ENCODE results near the gene DPF3. TPM values are rescaled to one million over a fixed set of nuclear protein-coding genes. Genes with fewer than 3 reads are reported as not detected.

Gene DPF3
- total and polyA plus RNA-seq, 7 donors = 2.3 to 25.3 (median 19.4) TPM

DNA sequence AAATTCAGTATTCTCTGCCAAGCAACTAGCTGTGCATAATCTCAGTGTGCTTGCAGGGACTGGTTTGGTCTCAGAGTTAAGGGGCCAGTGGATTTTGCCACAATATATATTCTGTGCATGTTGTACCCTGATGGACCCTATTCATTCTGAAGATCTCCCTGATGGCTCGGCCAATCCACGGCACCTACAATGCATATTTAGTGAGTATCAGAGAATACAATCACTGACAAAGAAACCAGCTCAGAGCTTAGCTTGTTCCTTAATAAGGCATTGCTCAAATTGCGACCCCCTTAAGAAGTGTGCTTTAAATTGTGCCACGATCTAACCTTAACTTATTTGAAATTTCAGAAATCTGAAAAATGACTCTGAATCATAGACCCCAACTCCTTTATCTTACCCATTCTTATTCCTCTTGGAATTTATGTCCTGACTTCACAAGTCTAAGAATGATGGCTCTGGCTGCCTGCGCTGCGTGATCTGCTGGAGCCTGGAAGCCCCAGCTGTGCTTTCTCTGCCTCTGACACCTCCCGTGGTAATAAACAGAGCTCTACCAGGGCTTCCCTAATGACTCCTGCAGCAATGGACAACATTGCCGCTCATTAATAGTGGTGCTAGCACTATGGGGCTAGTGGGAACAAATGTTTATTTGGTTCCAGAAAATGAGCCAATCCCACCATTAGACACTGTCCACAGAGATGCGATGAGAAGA, 23.3 kb upstream of the DPF3 start:
- H3K27ac ChIP-seq = no peak overlapping the region
- ATAC-seq = no peak

GRCh38 chr14:72916174-72916573, 22.3 kb upstream of the DPF3 start:
- Histone ChIP-seq H3K4me3 (no peak overlapping the region), H3K27me3 (ENCODE audit: insufficient read depth in 3 of 3, low read length in 2 of 3) (no peaks in the 10 kb centered on the region), H3K36me3 (ENCODE audit: insufficient read depth in 1 of 2, low read depth in 1 of 2) (no peaks in the 10 kb centered on the region), H3K4me1 (no peaks in the 10 kb centered on the region), H3K9me3 (no peaks in the 10 kb centered on the region), H3K27ac (no peak overlapping the region)
- no peak for DNase-seq
- 66 to 75% (median 67%) methylated on average over 6 of the region's 6 CpGs for WGBS, 3 donors
- TF ChIP-seq, protein P1, sequence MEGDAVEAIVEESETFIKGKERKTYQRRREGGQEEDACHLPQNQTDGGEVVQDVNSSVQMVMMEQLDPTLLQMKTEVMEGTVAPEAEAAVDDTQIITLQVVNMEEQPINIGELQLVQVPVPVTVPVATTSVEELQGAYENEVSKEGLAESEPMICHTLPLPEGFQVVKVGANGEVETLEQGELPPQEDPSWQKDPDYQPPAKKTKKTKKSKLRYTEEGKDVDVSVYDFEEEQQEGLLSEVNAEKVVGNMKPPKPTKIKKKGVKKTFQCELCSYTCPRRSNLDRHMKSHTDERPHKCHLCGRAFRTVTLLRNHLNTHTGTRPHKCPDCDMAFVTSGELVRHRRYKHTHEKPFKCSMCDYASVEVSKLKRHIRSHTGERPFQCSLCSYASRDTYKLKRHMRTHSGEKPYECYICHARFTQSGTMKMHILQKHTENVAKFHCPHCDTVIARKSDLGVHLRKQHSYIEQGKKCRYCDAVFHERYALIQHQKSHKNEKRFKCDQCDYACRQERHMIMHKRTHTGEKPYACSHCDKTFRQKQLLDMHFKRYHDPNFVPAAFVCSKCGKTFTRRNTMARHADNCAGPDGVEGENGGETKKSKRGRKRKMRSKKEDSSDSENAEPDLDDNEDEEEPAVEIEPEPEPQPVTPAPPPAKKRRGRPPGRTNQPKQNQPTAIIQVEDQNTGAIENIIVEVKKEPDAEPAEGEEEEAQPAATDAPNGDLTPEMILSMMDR (IDR thresholded peaks at IDR 0.05) = no peak
- ATAC-seq = no peak
- intact Hi-C loops (cut with DNase I) = no loop called here

More for the DNA sequence above, 23.3 kb upstream of the DPF3 start:
- 45 to 54% (median 50%) methylated on average over 9 of the region's 9 CpGs for WGBS, 3 donors
- no peak overlapping the region for H3K4me3 ChIP-seq
- no peaks in the 10 kb centered on the region for H3K36me3 ChIP-seq (ENCODE audit: insufficient read depth in 1 of 2, low read depth in 1 of 2)
- H3K4me1 ChIP-seq = no peaks in the 10 kb centered on the region
- H3K27me3 ChIP-seq (ENCODE audit: insufficient read depth in 3 of 3, low read length in 2 of 3) = no peaks in the 10 kb centered on the region
- H3K9me3 ChIP-seq = no peaks in the 10 kb centered on the region
- no peak for DNase-seq
- TF ChIP-seq, protein P1 (IDR thresholded peaks at IDR 0.05) = no peak
- intact Hi-C loops (cut with DNase I) = no loop called here

DNA sequence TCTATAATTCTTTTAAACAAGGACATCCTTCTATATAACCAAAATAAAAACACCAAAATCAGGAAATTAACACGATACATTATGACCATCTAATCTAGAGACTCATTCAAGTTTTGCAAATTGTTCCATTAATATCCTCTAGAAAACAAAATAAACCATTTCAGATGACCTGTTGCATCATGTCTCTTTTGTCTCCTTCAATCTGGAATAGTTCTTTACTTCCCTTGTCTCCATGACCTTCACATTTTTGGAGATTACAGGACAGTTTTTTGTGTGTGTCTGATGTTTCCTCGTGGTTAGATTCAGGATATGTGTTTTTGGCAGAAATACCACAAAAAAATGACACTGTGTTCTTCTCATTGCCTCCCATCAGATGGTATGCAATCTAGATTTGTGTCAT, 19.9 kb upstream of the DPF3 start:
- Histone ChIP-seq H3K9me3 (no peaks in the 10 kb centered on the region), H3K27me3 (ENCODE audit: insufficient read depth in 3 of 3, low read length in 2 of 3) (no peaks in the 10 kb centered on the region), H3K4me3 (no peak overlapping the region), H3K4me1 (peaks cover 7% of the 10 kb centered on the region), H3K36me3 (ENCODE audit: insufficient read depth in 1 of 2, low read depth in 1 of 2) (no peaks in the 10 kb centered on the region), H3K27ac (no peak overlapping the region)
- DNase-seq (no peak), ATAC-seq (no peak)
- WGBS, 3 donors = 39 to 49% (median 42%) methylated on average over 2 of the region's 2 CpGs
- intact Hi-C loops (cut with DNase I) = no loop called here
- TF ChIP-seq, protein P1 (IDR thresholded peaks at IDR 0.05) = no peak

DNA sequence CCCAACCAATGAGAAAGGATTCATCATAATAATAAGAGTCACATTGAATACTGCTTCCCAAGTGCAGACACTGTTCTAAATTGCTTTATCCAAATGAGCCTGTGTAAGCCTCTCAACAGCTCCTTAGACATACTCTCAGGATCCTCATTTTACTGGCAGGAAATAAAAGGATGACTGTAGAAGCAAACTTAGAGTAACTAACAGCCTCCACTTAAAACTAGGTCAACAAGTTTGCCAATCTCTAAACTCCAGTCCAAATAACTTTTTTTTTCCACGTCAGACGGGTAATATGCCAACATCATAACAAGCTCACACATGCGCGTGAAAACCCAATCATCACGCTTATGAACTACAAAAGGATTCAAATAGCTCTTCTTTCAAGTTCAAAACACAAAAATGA, 15.3 kb upstream of the DPF3 start:
- no peak overlapping the region for H3K4me3 ChIP-seq
- no peaks in the 10 kb centered on the region for H3K27me3 ChIP-seq (ENCODE audit: insufficient read depth in 3 of 3, low read length in 2 of 3)
- H3K36me3 ChIP-seq (ENCODE audit: insufficient read depth in 1 of 2, low read depth in 1 of 2) = no peaks in the 10 kb centered on the region
- TF ChIP-seq, protein P1 (IDR thresholded peaks at IDR 0.05) = no peak
- peak overlapping the region; percentile 32 for H3K27ac ChIP-seq
- H3K4me1 ChIP-seq = peaks cover 24% of the 10 kb centered on the region
- no peaks in the 10 kb centered on the region for H3K9me3 ChIP-seq
- 29 to 63% (median 36%) methylated on average over 5 of the region's 5 CpGs for WGBS, 3 donors
- ATAC-seq (peak; percentile 36 to 85 (median 75)), DNase-seq (no peak)
- intact Hi-C loops (cut with DNase I) = no loop called here

- Histone ChIP-seq H3K4me3 (no peak overlapping the region), H3K9me3 (no peaks in the 10 kb centered on the region), H3K27me3 (ENCODE audit: insufficient read depth in 3 of 3, low read length in 2 of 3) (no peaks in the 10 kb centered on the region), H3K4me1 (peaks cover 27% of the 10 kb centered on the region), H3K27ac (no peak overlapping the region), H3K36me3 (ENCODE audit: insufficient read depth in 1 of 2, low read depth in 1 of 2) (no peaks in the 10 kb centered on the region)
- WGBS, 3 donors = 44 to 56% (median 54%) methylated on average over 5 of the region's 5 CpGs
- peak; percentile 49 to 76 (median 66) for ATAC-seq
- TF ChIP-seq, protein P1 (IDR thresholded peaks at IDR 0.05) = no peak
- no peak for DNase-seq
- intact Hi-C loops (cut with DNase I) = no loop called here
Measured at GRCh38 chr14:72907886-72908285, 14.0 kb upstream of the DPF3 start.
